GM23248 (cell line): ENCODE results near the gene NOC4L. TPM values are rescaled to one million over a fixed set of nuclear protein-coding genes. Genes with fewer than 3 reads are reported as not detected.
A peak's percentile ranks its signal among the peaks of the same experiment; 100 is the strongest.

Experiments
- DNase-seq: peaks from one replicate; pipeline ENCODE4 v3.0.0-alpha.2; 2015
- H2AFZ ChIP-seq: fragments of 200-600 bp; sonication (generic); 2 replicates; pipeline ENCODE4 v1.6.1; 2016; ENCODE audit warnings: antibody characterized with exemption
- H3F3A ChIP-seq: fragments of 200-600 bp; sonication (generic); 2 replicates; pipeline ENCODE4 v1.6.1; 2016; ENCODE audit warnings: mild to moderate bottlenecking, antibody characterized with exemption, mixed run types; ENCODE audit not compliant: insufficient read depth
- H3K27ac ChIP-seq: fragments of 200-600 bp; sonication (generic); 2 replicates; pipeline ENCODE4 v1.5.1; 2016; ENCODE audit warnings: mild to moderate bottlenecking
- H3K27me3 ChIP-seq: fragments of 200-600 bp; sonication (generic); replicated peaks from 2 replicates; pipeline ENCODE4 v1.6.1; 2016; ENCODE audit warnings: mild to moderate bottlenecking; ENCODE audit not compliant: insufficient read depth
- H3K36me3 ChIP-seq: fragments of 200-600 bp; sonication (generic); 2 replicates; pipeline ENCODE4 v1.6.1; 2016; ENCODE audit warnings: low read depth, mild to moderate bottlenecking
- H3K4me1 ChIP-seq: fragments of 200-600 bp; sonication (generic); 2 replicates; pipeline ENCODE4 v1.6.1; 2016; ENCODE audit warnings: mild to moderate bottlenecking; ENCODE audit not compliant: insufficient read depth
- H3K4me2 ChIP-seq: fragments of 200-600 bp; sonication (generic); one replicate; pipeline ENCODE4 v1.6.1; 2016; ENCODE audit warnings: mild to moderate bottlenecking; ENCODE audit not compliant: unreplicated experiment
- H3K4me3 ChIP-seq: fragments of 200-600 bp; sonication (generic); 2 replicates; pipeline ENCODE4 v1.5.1; 2016; ENCODE audit warnings: mild to moderate bottlenecking
- H3K79me2 ChIP-seq: fragments of 200-600 bp; sonication (generic); 2 replicates; pipeline ENCODE4 v1.6.1; 2016; ENCODE audit warnings: mild to moderate bottlenecking; ENCODE audit not compliant: insufficient read depth
- H3K9ac ChIP-seq: fragments of 200-600 bp; sonication (generic); 2 replicates; pipeline ENCODE4 v1.6.1; 2016; ENCODE audit warnings: mild to moderate bottlenecking
- H3K9me2 ChIP-seq: fragments of 200-600 bp; sonication (generic); 2 replicates; pipeline ENCODE4 v1.6.1; 2016; ENCODE audit warnings: mixed run types, mild to moderate bottlenecking, moderate library complexity; ENCODE audit not compliant: insufficient read depth
- H3K9me3 ChIP-seq: fragments of 200-600 bp; sonication (generic); one replicate; pipeline ENCODE4 v1.6.1; 2017; ENCODE audit warnings: low read depth
- H4K20me1 ChIP-seq: fragments of 200-600 bp; sonication (generic); 2 replicates; pipeline ENCODE4 v1.6.0; 2016; ENCODE audit not compliant: insufficient read depth
- EZH2 ChIP-seq: fragments of 200-600 bp; sonication (generic); IDR thresholded peaks from 2 replicates; pipeline ENCODE4 v1.6.1; 2018; ENCODE audit warnings: antibody characterized with exemption, mild to moderate bottlenecking; ENCODE audit not compliant: insufficient read depth, poor library complexity, severe bottlenecking
- EZH2phosphoT487 ChIP-seq: fragments of 200-600 bp; sonication (generic); IDR thresholded peaks from 2 replicates; pipeline ENCODE4 v1.6.1; 2018; ENCODE audit warnings: antibody characterized with exemption, moderate library complexity, mild to moderate bottlenecking, low read depth; ENCODE audit not compliant: insufficient read depth
- WGBS, 2 experiments: methylation state at CpG; one replicate each; pipeline ENCODE4 v1.1.6; 2015 to 2017; ENCODE audit warnings: low lambda C conversion rate in 2 of 2, low coverage in 1 of 2; ENCODE audit errors: missing lambda C conversion rate in 2 of 2; 5-methylcytosine and 5-hydroxymethylcytosine counted together
- in situ Hi-C: fragments of 300-500 bp; cut with MboI; formaldehyde crosslinking; loops from 2 replicates; pipeline ENCODE4 v1.15.0; 2020
- polyA plus RNA-seq: library from polyadenylated mRNA; unstranded; fragments of >200 nt; fragmentation: Nextera tagmentation; extraction: Ambion mirVana; gene quantifications from 2 replicates; pipeline ENCODE4 v1.2.1, GENCODE V29; 2016
- total RNA-seq: library from RNA; depleted of rRNA; stranded (reverse); fragments of >200 nt; shearing (Covaris generic); gene quantifications from 2 replicates; pipeline ENCODE4 v1.2.3, GENCODE V29; 2014

Gene NOC4L
- total and polyA plus RNA-seq, 2 experiments from 2014 or later, result 10.2 to 22.7 TPM

DNA sequence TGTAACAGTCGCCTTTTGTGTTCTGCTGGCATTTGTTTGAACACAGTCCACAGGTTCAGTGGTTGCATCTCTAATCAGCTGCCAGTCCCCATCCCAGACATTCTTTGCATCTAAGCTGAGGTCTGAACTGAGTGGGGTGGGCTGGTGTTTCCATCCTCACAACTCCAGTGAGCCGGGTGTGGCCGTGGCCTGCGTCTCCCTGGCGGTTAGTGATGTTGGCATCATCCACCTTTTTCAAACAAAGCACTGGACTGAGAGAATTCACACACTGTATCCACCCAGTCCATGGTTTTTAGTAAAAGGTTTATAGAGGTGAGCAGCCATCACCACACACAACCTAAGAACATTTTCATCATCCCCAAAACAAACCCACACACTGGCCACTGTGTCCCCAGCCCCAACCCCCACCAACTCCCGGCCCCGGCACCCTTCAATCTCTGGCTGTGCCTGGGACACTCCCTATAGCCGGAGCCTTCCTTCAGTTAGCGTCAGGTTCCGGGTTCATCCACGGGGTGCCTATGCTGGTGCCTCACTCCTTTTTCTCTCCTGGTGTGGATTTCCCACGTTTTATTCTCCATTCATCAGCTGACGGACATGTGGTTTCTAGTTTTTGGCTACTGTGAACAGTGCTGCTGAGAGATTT lies 6.7 kb upstream of the NOC4L start:
- Histone ChIP-seq H3F3A (peaks cover 14% of the 10 kb centered on the region; the same call in 1 of the 2 replicates), H3K79me2 (0 out of 2 replicates have a peak, but pooled peaks cover 5% of the 10 kb centered on the region), H3K9me2 (no peaks in the 10 kb centered on the region), H3K9me3 (no peaks in the 10 kb centered on the region), H2AFZ (no peak overlapping the region), H3K4me3 (no peak overlapping the region), H3K27me3 (no peaks in the 10 kb centered on the region), H4K20me1 (no peaks in the 10 kb centered on the region), H3K9ac (0 out of 2 replicates have a peak overlapping the region, but pooled peaks have one; percentile 18), H3K4me2 (no peak overlapping the region), H3K27ac (0 out of 2 replicates have a peak overlapping the region, but pooled peaks have one; percentile 18), H3K36me3 (peaks cover 4% of the 10 kb centered on the region; the same call in 1 of the 2 replicates), H3K4me1 (no peaks in the 10 kb centered on the region)
- DNase-seq, result no peak
- TF ChIP-seq EZH2phosphoT487, result no peak
- no peak for TF ChIP-seq EZH2
- WGBS, 2 experiments, result 46 to 57% methylated on average over 9 to 13 of the region's 13 CpGs
- in situ Hi-C loops, result no loop called here

- no peak overlapping the region for H3K27ac ChIP-seq
- WGBS, 2 experiments, result 97 to 98% methylated on average over 33 to 34 of the region's 34 CpGs
- in situ Hi-C loops, result no loop called here
- H3K9me2 ChIP-seq, result no peaks in the 10 kb centered on the region
- H3F3A ChIP-seq, result peaks cover 14% of the 10 kb centered on the region; the same call in 1 of the 2 replicates
- peaks cover 15% of the 10 kb centered on the region for H3K79me2 ChIP-seq
- TF ChIP-seq EZH2, result no peak
- no peak for TF ChIP-seq EZH2phosphoT487
- H3K4me1 ChIP-seq, result no peaks in the 10 kb centered on the region
- H3K4me2 ChIP-seq, result no peak overlapping the region
- no peak overlapping the region for H3K9ac ChIP-seq
- no peak overlapping the region for H3K4me3 ChIP-seq
- H4K20me1 ChIP-seq, result no peaks in the 10 kb centered on the region
- H3K27me3 ChIP-seq, result no peaks in the 10 kb centered on the region
- no peaks in the 10 kb centered on the region for H3K9me3 ChIP-seq
- H2AFZ ChIP-seq, result no peak overlapping the region
- DNase-seq, result no peak
- H3K36me3 ChIP-seq, result peaks cover 4% of the 10 kb centered on the region; the same call in 1 of the 2 replicates
Measured at GRCh38 chr12:132138941-132139871, 5.1 kb upstream of the NOC4L start.

- Histone ChIP-seq H3K4me3 (no peak overlapping the region), H3K9me2 (no peaks in the 10 kb centered on the region), H3F3A (peaks cover 14% of the 10 kb centered on the region; the same call in 1 of the 2 replicates), H2AFZ (no peak overlapping the region), H4K20me1 (no peaks in the 10 kb centered on the region), H3K9ac (no peak overlapping the region), H3K4me1 (0 out of 2 replicates have a peak, but pooled peaks cover under 1% of the 10 kb centered on the region), H3K9me3 (no peaks in the 10 kb centered on the region), H3K27ac (no peak overlapping the region), H3K27me3 (no peaks in the 10 kb centered on the region), H3K79me2 (peaks cover 20% of the 10 kb centered on the region), H3K4me2 (no peak overlapping the region), H3K36me3 (peaks cover 4% of the 10 kb centered on the region; the same call in 1 of the 2 replicates)
- in situ Hi-C loops, result no loop called here
- TF ChIP-seq EZH2phosphoT487, result no peak
- TF ChIP-seq EZH2, result no peak
- 97% methylated on average over 27 of the region's 27 CpGs for WGBS, 2 experiments
- no peak for DNase-seq
Measured at GRCh38 chr12:132139912-132140311, 4.3 kb upstream of the NOC4L start.

- Histone ChIP-seq H3F3A (peaks cover 14% of the 10 kb centered on the region; the same call in 1 of the 2 replicates), H3K4me3 (no peak overlapping the region), H3K9me3 (no peaks in the 10 kb centered on the region), H3K4me2 (no peak overlapping the region), H3K9me2 (no peaks in the 10 kb centered on the region), H3K36me3 (peaks cover 4% of the 10 kb centered on the region; the same call in 1 of the 2 replicates), H3K79me2 (peaks cover 26% of the 10 kb centered on the region), H3K27ac (no peak overlapping the region), H3K4me1 (peaks cover 5% of the 10 kb centered on the region; the same call in 1 of the 2 replicates), H2AFZ (no peak overlapping the region), H3K9ac (no peak overlapping the region), H3K27me3 (no peaks in the 10 kb centered on the region), H4K20me1 (no peaks in the 10 kb centered on the region)
- in situ Hi-C loops, result no loop called here
- TF ChIP-seq EZH2phosphoT487 (no peak), EZH2 (no peak)
- 96 to 98% methylated on average over 11 to 15 of the region's 15 CpGs for WGBS, 2 experiments
- no peak for DNase-seq
Measured at GRCh38 chr12:132140501-132140900, 3.8 kb upstream of the NOC4L start.
